ENCODE measurements around the gene GNB5.
"Not testable (repeated sequence)": the region's sequence is repeated elsewhere in the genome, so short reads cannot be mapped to it uniquely, and the experiment has no call there.

Gene GNB5

GRCh38 chr15:52111517-52112202 is 79.5 kb downstream of the GNB5 start:
- no peak for DNase-seq

- no peak for DNase-seq
Observed at GRCh38 chr15:52109559-52110451, 81.4 kb downstream of the GNB5 start.

- DNase-seq, result no peak
Observed at GRCh38 chr15:52107238-52107637, 84.0 kb downstream of the GNB5 start.

DNA sequence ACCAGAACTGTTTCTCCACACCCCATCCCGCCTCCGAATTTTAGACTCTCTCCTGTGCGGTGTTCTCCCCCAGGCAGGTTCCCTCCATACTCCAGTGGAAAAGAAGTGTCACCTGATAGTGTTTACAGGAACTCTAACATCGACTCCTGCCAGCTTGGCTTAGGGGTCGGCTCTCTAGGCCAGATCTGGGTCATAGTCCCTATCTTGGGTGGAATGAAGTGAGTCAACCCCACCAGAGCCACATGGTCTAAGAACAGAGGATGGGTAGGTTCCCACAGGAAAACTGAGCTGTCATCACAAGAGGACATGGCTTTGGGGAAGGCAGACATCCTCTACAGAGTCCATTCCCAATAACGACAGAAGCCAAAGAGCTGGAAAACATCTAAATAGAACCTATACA is 84.6 kb downstream of the GNB5 start:
- no peak for DNase-seq

DNA sequence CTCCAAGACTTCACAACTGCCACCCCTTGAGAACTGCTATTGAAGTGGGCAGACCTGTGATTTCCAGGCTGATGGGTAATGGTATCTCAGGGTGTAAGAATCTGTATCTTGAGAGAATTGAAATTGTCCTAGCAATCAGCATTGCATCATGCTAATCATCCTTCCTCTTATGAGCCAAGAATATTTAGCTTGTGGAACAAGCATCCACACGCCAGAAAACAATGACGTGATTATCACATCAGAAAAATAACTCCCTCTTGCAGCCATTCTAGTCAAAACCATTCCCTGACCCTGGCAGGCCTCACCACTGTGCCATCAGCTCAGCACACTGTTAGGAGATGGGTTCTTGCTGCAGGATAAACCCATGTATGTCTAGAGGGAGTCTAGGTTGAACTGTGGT is 85.3 kb downstream of the GNB5 start:
- DNase-seq, result no peak

DNA sequence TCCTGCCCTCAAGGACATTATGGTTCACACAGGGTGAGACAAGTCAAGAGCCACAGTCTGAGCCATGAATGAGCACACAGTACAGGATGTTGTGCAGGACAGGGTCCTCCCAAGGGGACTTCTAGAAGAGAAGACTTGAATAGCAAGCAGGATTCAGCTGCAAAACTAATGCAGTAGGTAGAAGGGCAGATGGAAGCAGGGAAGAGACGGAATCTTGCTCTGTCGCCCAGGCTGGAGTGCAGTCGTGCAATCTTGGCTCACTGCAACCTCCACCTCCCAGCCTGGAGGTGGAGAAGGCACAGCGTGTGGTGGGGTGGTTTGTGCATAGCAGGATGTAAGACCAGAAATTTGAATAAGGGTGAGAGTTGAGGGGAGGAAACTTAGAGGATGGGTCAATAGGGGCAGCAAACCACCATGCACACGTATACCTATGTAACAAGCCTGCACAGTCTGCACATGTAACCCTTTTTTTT is 86.6 kb downstream of the GNB5 start:
- no peak for DNase-seq

GRCh38 chr15:52103217-52104207 is 87.7 kb downstream of the GNB5 start:
- DNase-seq, result no peak

GRCh38 chr15:52102463-52102862 is 88.7 kb downstream of the GNB5 start:
- DNase-seq, result no peak

- DNase-seq, result no peak
Observed at GRCh38 chr15:52101542-52102323, 89.5 kb downstream of the GNB5 start.

- no peak for DNase-seq
Observed at GRCh38 chr15:52100807-52101442, 90.3 kb downstream of the GNB5 start.

DNA sequence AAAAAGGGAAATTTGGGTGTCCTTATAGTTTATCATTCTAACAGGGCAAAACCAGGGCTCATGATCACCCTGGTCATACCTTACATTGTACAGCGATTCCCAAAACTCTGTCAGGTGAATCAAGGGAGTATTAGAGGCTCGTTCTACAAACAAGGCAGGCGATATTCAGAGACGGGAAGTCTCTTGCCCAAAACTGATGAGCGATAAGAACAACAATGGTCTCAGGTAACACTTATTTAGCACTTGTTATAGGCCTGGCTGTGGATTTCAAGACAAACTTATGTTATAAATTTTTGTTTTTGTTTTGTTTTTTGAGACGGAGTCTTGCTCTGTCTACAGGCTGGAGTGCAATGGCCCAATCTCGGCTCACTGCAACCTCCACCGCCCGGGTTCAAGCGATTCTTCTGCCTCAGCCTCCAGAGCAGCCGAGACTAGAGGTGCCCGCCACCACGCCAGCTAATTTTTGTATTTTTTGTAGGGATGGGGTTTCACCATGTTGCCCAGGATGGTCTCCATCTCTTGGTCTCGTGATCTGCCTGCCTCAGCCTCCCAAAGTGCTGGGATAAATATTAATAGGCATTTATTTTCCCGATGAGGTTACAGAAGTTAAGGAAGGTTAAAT is 91.4 kb downstream of the GNB5 start:
- DNase-seq, result no peak

GRCh38 chr15:52098323-52098722 is 92.9 kb downstream of the GNB5 start:
- DNase-seq, result no peak

DNA sequence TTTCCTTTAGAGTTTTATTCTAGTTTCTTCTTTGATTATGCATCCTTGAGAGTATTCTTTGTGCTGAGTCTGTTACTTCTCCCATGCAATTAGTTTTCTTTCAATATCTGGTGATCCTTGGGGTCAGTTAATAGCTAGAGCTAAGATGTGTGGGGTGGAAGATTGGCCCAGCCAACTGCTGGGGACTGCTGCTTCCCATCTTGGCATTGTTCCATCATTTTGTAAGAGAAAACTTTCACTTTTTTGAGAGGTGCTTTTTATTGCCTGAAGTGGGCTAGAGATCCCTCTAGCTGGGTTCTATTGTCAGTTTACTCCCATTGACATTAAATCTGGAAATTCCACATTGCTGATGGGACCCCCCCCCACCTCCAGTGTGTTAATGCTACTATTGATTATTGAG is 94.0 kb downstream of the GNB5 start:
- DNase-seq, result no peak

GRCh38 chr15:52096536-52096935 is 94.7 kb downstream of the GNB5 start:
- DNase-seq, result not testable (repeated sequence)

DNA sequence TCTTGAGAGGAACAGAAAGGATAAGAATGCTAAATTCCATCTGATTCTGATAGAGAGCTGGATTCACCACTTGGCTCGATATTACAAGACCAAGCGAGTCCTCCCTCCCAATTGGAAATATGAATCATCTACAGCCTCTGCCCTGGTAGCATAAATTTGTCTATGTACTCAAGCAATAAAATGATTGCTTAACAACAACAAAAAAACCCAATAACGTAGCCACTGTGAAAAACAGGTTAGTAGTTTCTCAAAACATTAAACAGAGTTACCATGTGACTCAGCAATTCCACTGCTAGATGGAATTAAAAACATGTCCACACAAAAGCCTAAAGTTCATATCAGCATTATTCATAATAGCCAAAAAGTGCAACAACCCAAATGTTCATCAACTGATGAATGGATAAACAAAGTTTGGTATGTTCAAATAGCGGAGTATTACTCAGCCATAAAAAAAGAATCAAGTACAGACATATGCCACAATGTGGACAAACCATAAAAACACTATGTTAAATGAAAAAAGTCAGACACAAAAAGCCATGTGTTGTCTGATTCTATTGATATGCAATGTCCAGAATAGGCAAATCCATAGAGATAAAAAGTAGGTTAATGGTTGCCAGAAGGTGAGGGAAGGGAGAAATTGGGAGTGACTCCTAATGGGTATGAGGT is 95.5 kb downstream of the GNB5 start:
- no peak for DNase-seq

- no peak for DNase-seq
Observed at GRCh38 chr15:52094811-52095584, 96.2 kb downstream of the GNB5 start.

GRCh38 chr15:52093539-52094510 is 97.4 kb downstream of the GNB5 start:
- no peak for DNase-seq

DNA sequence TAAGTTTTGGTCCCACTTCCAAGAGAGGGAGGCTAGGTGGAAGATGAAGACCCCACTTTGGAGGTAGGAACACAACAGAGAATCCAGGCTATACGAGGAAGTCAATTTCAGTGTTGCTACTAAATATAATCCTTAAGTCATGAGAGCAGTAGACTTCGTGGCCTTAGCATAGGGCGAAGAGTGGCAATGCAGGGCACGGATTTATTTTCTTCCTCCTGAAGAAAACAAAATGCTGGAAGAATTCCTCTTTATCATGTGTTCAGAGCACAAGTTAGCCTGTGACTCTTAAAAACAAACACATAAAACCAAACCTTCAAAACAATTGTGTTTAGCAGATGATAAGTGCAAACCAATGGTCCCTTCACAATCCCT is 98.0 kb downstream of the GNB5 start:
- DNase-seq, result no peak
